Smooth muscle cell (in vitro differentiated cells): ENCODE results near the gene XDH. TPM values are rescaled to one million over a fixed set of nuclear protein-coding genes. Genes with fewer than 3 reads are reported as not detected.

ENCODE experiments used
- DNase-seq: peaks from one replicate; lab custom pipeline; 2025; ENCODE audit not compliant: unreplicated experiment; lab: John Stamatoyannopoulos, UW
- H2AFZ ChIP-seq: fragments of 200-600 bp; sonication (generic); 2 replicates; pipeline ENCODE4 v1.6.0; 2016; ENCODE audit warnings: antibody characterized with exemption, low read depth, mild to moderate bottlenecking
- H3F3A ChIP-seq: fragments of 200-600 bp; sonication (generic); 2 replicates; pipeline ENCODE4 v1.6.0; 2017; ENCODE audit warnings: antibody characterized with exemption, low read depth
- H3K27ac ChIP-seq: fragments of 200-600 bp; sonication (generic); 2 replicates; pipeline ENCODE4 v1.5.1; 2016; ENCODE audit warnings: low read depth, mild to moderate bottlenecking
- H3K27me3 ChIP-seq: fragments of 200-600 bp; sonication (generic); 2 replicates; pipeline ENCODE4 v1.6.1; 2016; ENCODE audit warnings: low read depth, mild to moderate bottlenecking
- H3K36me3 ChIP-seq: fragments of 200-600 bp; sonication (generic); 2 replicates; pipeline ENCODE4 v1.5.1; 2016; ENCODE audit warnings: low read depth
- H3K4me1 ChIP-seq: fragments of 200-600 bp; sonication (generic); 2 replicates; pipeline ENCODE4 v1.5.1; 2016; ENCODE audit warnings: low read depth
- H3K4me2 ChIP-seq: fragments of 200-600 bp; sonication (generic); 2 replicates; pipeline ENCODE4 v1.6.0; 2016; ENCODE audit warnings: mild to moderate bottlenecking
- H3K4me3 ChIP-seq: fragments of 200-600 bp; sonication (generic); 2 replicates; pipeline ENCODE4 v1.5.1; 2016; ENCODE audit warnings: mild to moderate bottlenecking
- H3K79me2 ChIP-seq: fragments of 200-600 bp; sonication (generic); 2 replicates; pipeline ENCODE4 v1.6.0; 2016; ENCODE audit warnings: low read depth, mild to moderate bottlenecking
- H3K9ac ChIP-seq: fragments of 200-600 bp; sonication (generic); 2 replicates; pipeline ENCODE4 v1.6.0; 2016; ENCODE audit warnings: low read depth
- H3K9me3 ChIP-seq: fragments of 200-600 bp; sonication (generic); replicated peaks from 2 replicates; pipeline ENCODE4 v1.5.1; 2016; ENCODE audit warnings: low read depth
- H4K20me1 ChIP-seq: fragments of 200-600 bp; sonication (generic); 2 replicates; pipeline ENCODE4 v1.6.0; 2016; ENCODE audit warnings: low read depth
- CTCF ChIP-seq: fragments of 200-600 bp; sonication (generic); IDR thresholded peaks from 2 replicates; pipeline ENCODE4 v1.5.1; 2017; ENCODE audit warnings: borderline replicate concordance, mild to moderate bottlenecking, antibody characterized with exemption; ENCODE audit not compliant: insufficient read depth, poor library complexity, severe bottlenecking
- WGBS: methylation state at CpG from one replicate; pipeline ENCODE4 v1.1.7; 2016; ENCODE audit warnings: low lambda C conversion rate; 5-methylcytosine and 5-hydroxymethylcytosine counted together
- polyA plus RNA-seq: library from polyadenylated mRNA; unstranded; fragments of >200 nt; fragmentation: Nextera tagmentation; extraction: Ambion mirVana; gene quantifications from 2 replicates; pipeline ENCODE4 v1.2.1, GENCODE V29; 2016
- total RNA-seq: library from RNA; depleted of rRNA; stranded (reverse); fragments of >200 nt; gene quantifications from 2 replicates; pipeline ENCODE4 v1.2.3, GENCODE V29; 2014

XDH gene
- total and polyA plus RNA-seq, 2 experiments from 2014 or later, result 0.37 to 6.1 TPM

GRCh38 chr2:31363956-31364750, 50.4 kb downstream of the XDH start:
- no peaks in the 10 kb centered on the region for H3K36me3 ChIP-seq
- no peaks in the 10 kb centered on the region for H3K9me3 ChIP-seq
- no peak for DNase-seq

GRCh38 chr2:31362581-31362980, 52.0 kb downstream of the XDH start:
- no peak overlapping the region for H3K4me2 ChIP-seq
- no peak for DNase-seq
- no peaks in the 10 kb centered on the region for H3K36me3 ChIP-seq
- H3K4me3 ChIP-seq, result no peak overlapping the region
- TF ChIP-seq CTCF, result no peak
- H3K4me1 ChIP-seq, result no peaks in the 10 kb centered on the region
- H3F3A ChIP-seq, result no peaks in the 10 kb centered on the region
- H4K20me1 ChIP-seq, result no peaks in the 10 kb centered on the region
- H3K79me2 ChIP-seq, result no peaks in the 10 kb centered on the region
- WGBS, result 97% methylated on average over 5 of the region's 5 CpGs
- H3K9ac ChIP-seq, result no peak overlapping the region
- H3K27ac ChIP-seq, result no peak overlapping the region
- no peak overlapping the region for H2AFZ ChIP-seq
- H3K27me3 ChIP-seq, result no peaks in the 10 kb centered on the region
- H3K9me3 ChIP-seq, result no peaks in the 10 kb centered on the region

More at GRCh38 chr2:31363956-31364750, 50.4 kb downstream of the XDH start:
- Histone ChIP-seq H3K4me1 (no peaks in the 10 kb centered on the region), H4K20me1 (no peaks in the 10 kb centered on the region), H3K4me3 (no peak overlapping the region), H3K9ac (no peak overlapping the region), H3K27ac (no peak overlapping the region), H3K4me2 (no peak overlapping the region), H3K27me3 (no peaks in the 10 kb centered on the region), H3K79me2 (no peaks in the 10 kb centered on the region), H2AFZ (no peak overlapping the region), H3F3A (no peaks in the 10 kb centered on the region)
- no peak for TF ChIP-seq CTCF
- 89% methylated on average over 15 of the region's 15 CpGs for WGBS

GRCh38 chr2:31359229-31359628, 55.3 kb downstream of the XDH start:
- Histone ChIP-seq H3K27me3 (no peaks in the 10 kb centered on the region), H3K4me2 (no peak overlapping the region), H3K4me1 (no peaks in the 10 kb centered on the region), H3K36me3 (no peaks in the 10 kb centered on the region), H3K9me3 (no peaks in the 10 kb centered on the region), H3K4me3 (no peak overlapping the region), H2AFZ (no peak overlapping the region), H3K79me2 (no peaks in the 10 kb centered on the region), H4K20me1 (no peaks in the 10 kb centered on the region), H3K9ac (no peak overlapping the region), H3K27ac (no peak overlapping the region), H3F3A (no peaks in the 10 kb centered on the region)
- no peak for TF ChIP-seq CTCF
- DNase-seq, result no peak
- WGBS, result 77% methylated on average over 2 of the region's 2 CpGs

GRCh38 chr2:31354837-31355236, 59.7 kb downstream of the XDH start:
- H3K4me2 ChIP-seq, result no peak overlapping the region
- H3F3A ChIP-seq, result no peaks in the 10 kb centered on the region
- no peaks in the 10 kb centered on the region for H3K4me1 ChIP-seq
- H3K9ac ChIP-seq, result no peak overlapping the region
- no peak overlapping the region for H2AFZ ChIP-seq
- H3K4me3 ChIP-seq, result no peak overlapping the region
- 42% methylated on average over 2 of the region's 2 CpGs for WGBS
- no peaks in the 10 kb centered on the region for H3K9me3 ChIP-seq
- no peaks in the 10 kb centered on the region for H3K27me3 ChIP-seq
- TF ChIP-seq CTCF, result peak; percentile 39
- no peaks in the 10 kb centered on the region for H3K79me2 ChIP-seq
- no peaks in the 10 kb centered on the region for H4K20me1 ChIP-seq
- no peaks in the 10 kb centered on the region for H3K36me3 ChIP-seq
- H3K27ac ChIP-seq, result no peak overlapping the region
- no peak for DNase-seq
